Measurements from ENCODE around the gene ADSL. TPM values are rescaled to one million over a fixed set of nuclear protein-coding genes. Genes with fewer than 3 reads are reported as not detected.

Gene ADSL
- total RNA-seq, 2 donors from 2014 or later: 63.9 to 64.5 TPM

DNA sequence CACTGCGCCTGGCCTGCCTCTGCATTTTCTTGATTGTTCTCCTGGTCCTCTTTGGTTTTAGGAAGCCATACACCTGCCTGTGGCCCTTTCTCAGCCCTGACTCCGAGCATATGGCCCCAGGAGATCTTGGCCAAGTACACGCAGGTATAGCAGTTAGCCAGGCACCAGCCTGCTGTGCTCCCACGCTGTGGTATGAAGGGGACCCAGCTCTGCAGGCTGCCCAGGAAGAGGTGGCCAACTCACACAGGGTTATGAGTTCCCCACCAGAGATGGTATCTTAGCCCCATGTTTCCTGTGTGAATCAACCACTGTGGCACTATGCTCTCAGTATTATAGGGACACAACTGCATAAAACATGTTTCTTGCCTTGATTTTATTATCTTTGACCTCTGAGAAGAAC lies 55.2 kb downstream of the ADSL start:
- no peaks in the 10 kb centered on the region for H3K9me3 ChIP-seq
- H3K4me1 ChIP-seq (replicated peaks): peaks cover 6% of the 10 kb centered on the region
- H3K4me3 ChIP-seq: no peak overlapping the region
- H3K27ac ChIP-seq: no peak overlapping the region
- no peak for DNase-seq (ENCODE audit: low spot score)
- H3K27me3 ChIP-seq (replicated peaks; ENCODE audit: insufficient read depth): no peaks in the 10 kb centered on the region
- intact Hi-C loops (cut with DNase I): no loop called here
- TF ChIP-seq, protein P1, sequence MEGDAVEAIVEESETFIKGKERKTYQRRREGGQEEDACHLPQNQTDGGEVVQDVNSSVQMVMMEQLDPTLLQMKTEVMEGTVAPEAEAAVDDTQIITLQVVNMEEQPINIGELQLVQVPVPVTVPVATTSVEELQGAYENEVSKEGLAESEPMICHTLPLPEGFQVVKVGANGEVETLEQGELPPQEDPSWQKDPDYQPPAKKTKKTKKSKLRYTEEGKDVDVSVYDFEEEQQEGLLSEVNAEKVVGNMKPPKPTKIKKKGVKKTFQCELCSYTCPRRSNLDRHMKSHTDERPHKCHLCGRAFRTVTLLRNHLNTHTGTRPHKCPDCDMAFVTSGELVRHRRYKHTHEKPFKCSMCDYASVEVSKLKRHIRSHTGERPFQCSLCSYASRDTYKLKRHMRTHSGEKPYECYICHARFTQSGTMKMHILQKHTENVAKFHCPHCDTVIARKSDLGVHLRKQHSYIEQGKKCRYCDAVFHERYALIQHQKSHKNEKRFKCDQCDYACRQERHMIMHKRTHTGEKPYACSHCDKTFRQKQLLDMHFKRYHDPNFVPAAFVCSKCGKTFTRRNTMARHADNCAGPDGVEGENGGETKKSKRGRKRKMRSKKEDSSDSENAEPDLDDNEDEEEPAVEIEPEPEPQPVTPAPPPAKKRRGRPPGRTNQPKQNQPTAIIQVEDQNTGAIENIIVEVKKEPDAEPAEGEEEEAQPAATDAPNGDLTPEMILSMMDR (IDR thresholded peaks at IDR 0.05): no peak
- TF ChIP-seq POLR2AphosphoS5 (IDR thresholded peaks at IDR 0.05) (no peak), POLR2A (IDR thresholded peaks at IDR 0.05) (no peak)
- 94% methylated on average over 4 of the region's 4 CpGs for WGBS
- H3K36me3 ChIP-seq: peaks cover 6 to 20% of the 10 kb centered on the region in 2 donors

DNA sequence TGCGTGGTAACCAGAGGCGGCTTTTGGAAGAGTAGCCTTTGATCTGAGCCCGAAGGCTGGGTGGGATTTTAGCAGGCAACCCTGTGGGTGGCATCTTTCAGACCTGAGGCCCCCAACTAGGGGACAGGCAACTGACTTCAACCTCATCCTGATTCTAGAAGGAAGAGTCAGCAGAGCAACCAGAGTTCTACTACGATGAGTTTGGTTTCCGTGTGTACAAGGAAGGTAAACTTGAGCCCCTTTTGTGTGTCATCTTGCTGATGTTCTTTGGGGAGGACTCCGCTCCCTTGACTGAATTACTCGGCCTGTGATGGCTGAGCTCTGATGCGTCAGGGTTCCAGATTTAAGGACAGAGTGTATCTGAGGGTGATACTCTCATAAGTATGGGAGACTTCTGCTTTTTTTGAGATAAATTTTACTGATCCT lies 55.7 kb downstream of the ADSL start:
- 94% methylated on average over 8 of the region's 8 CpGs for WGBS

DNA sequence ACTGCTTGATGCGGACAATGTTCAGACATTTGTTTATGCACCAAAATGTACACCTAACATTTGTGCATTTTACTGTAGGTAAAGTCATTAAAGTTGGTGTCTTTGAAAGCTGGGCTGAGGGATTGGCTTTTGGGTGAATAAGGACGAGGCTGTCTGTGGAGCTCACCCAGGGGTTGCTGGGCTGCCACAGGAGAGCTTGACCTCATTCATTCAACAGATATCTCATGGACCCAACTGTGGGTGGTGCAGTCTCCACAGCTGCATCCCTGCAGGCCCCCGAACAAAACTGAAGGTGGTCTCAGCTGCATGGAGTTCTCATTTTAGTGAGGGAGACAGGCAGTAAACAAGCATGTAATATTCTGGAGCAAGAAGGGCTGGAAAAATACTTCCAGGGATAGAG lies 56.8 kb downstream of the ADSL start:
- no peak overlapping the region for H3K4me3 ChIP-seq
- no peaks in the 10 kb centered on the region for H3K9me3 ChIP-seq
- TF ChIP-seq, protein P1 (IDR thresholded peaks at IDR 0.05): no peak
- 87% methylated on average over 3 of the region's 3 CpGs for WGBS
- H3K4me1 ChIP-seq (replicated peaks): no peaks in the 10 kb centered on the region
- H3K27me3 ChIP-seq (replicated peaks; ENCODE audit: insufficient read depth): no peaks in the 10 kb centered on the region
- H3K27ac ChIP-seq: peak overlapping the region in 1 of 2 donors; percentile 37
- DNase-seq (ENCODE audit: low spot score): no peak
- peaks cover 6 to 34% of the 10 kb centered on the region in 2 donors for H3K36me3 ChIP-seq
- intact Hi-C loops (cut with DNase I): no loop called here

More for the DNA sequence above, 55.7 kb downstream of the ADSL start:
- H3K27ac ChIP-seq: no peak overlapping the region
- no peak for DNase-seq (ENCODE audit: low spot score)
- intact Hi-C loops (cut with DNase I): no loop called here
- H3K36me3 ChIP-seq: peaks cover 6 to 25% of the 10 kb centered on the region in 2 donors
- peaks cover 6% of the 10 kb centered on the region for H3K4me1 ChIP-seq (replicated peaks)
- no peaks in the 10 kb centered on the region for H3K9me3 ChIP-seq
- no peak overlapping the region for H3K4me3 ChIP-seq
- H3K27me3 ChIP-seq (replicated peaks; ENCODE audit: insufficient read depth): no peaks in the 10 kb centered on the region
- TF ChIP-seq, protein P1 (IDR thresholded peaks at IDR 0.05): no peak
- TF ChIP-seq POLR2A (IDR thresholded peaks at IDR 0.05) (no peak), POLR2AphosphoS5 (IDR thresholded peaks at IDR 0.05) (no peak)

DNA sequence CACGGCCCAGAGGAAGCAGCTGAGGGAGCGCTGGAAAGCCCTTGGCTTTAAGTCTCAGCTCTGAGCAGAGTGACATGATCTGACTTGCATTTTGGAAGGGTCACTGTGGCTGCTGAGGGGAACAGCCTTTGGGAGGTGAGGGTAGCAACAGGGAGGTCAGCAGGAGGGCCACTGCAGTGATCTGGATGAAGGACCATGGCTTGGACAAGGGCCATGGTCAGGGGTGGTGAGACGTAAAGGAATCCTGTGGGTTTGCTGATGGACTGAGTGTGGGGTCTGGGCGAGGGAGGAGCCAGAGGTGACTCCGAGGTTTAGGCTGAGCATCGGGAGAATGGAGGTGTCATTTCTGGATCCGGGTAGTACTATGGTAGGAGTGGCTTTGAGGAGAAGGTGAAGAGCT lies 57.4 kb downstream of the ADSL start:
- H3K27me3 ChIP-seq (replicated peaks; ENCODE audit: insufficient read depth): no peaks in the 10 kb centered on the region
- no peak overlapping the region for H3K4me3 ChIP-seq
- peaks cover 8 to 39% of the 10 kb centered on the region in 2 donors for H3K36me3 ChIP-seq
- no peak for TF ChIP-seq POLR2AphosphoS5 (IDR thresholded peaks at IDR 0.05)
- no peak for TF ChIP-seq POLR2A (IDR thresholded peaks at IDR 0.05)
- TF ChIP-seq, protein P1 (IDR thresholded peaks at IDR 0.05): no peak
- intact Hi-C loops (cut with DNase I): no loop called here
- H3K9me3 ChIP-seq: no peaks in the 10 kb centered on the region
- WGBS: 82% methylated on average over 7 of the region's 7 CpGs
- no peaks in the 10 kb centered on the region for H3K4me1 ChIP-seq (replicated peaks)
- peak overlapping the region in 1 of 2 donors; percentile 37 for H3K27ac ChIP-seq
- no peak for DNase-seq (ENCODE audit: low spot score)

DNA sequence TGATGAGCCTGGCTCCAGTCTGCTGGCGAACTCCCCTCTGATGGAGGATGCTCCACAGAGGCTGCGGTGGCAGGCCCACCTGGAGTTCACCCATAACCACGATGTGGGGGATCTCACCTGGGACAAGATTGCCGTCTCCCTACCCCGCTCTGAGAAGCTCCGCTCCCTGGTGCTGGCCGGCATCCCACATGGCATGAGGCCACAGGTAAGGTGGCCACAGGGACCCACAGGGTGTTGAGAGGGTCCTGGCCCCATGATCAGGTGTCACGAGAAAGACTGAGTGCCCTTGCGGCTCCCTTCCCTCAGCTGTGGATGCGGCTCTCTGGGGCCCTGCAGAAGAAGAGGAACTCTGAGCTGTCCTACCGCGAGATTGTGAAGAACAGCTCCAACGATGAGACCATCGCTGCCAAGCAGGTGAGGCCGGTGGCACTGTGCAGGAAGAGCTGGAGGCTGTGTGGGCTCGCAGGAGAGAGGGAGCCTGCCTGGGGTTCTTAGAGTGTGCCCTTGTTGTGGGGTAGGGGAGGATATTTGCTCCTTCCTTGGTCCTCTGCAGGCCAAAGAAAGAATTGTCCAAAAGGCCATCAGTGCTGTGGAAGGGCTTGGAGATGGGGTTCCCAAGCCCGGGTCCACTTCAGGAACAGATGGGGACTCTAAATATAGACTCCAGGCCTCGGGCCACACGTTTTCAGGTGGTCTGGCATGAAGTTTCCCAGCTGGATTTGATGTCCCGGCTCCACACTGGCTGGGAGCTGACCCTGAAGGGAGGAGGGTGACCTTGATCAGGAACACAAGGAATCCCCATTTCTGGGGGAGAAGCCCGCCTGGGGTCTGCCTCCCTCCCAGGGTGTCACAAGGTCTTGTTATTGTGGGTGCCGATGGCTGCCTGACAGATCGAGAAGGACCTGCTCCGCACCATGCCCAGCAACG lies 58.2 kb downstream of the ADSL start:
- intact Hi-C loops (cut with DNase I): no loop called here
- Histone ChIP-seq H3K27me3 (replicated peaks; ENCODE audit: insufficient read depth) (no peaks in the 10 kb centered on the region), H3K9me3 (no peaks in the 10 kb centered on the region), H3K4me1 (replicated peaks) (no peaks in the 10 kb centered on the region), H3K4me3 (no peak overlapping the region), H3K36me3 (peaks cover 8 to 48% of the 10 kb centered on the region in 2 donors), H3K27ac (no peak overlapping the region)
- TF ChIP-seq, protein P1 (IDR thresholded peaks at IDR 0.05): no peak
- no peak for TF ChIP-seq POLR2A (IDR thresholded peaks at IDR 0.05)
- no peak for TF ChIP-seq POLR2AphosphoS5 (IDR thresholded peaks at IDR 0.05)
- WGBS: 83% methylated on average over 24 of the region's 25 CpGs
- no peak for DNase-seq (ENCODE audit: low spot score)
